Measurements from ENCODE around the gene ZNF799. TPM values are rescaled to one million over a fixed set of nuclear protein-coding genes. Genes with fewer than 3 reads are reported as not detected.
A peak's percentile ranks its signal among the peaks of the same experiment; 100 is the strongest.
"Not testable (repeated sequence)": the region's sequence is repeated elsewhere in the genome, so short reads cannot be mapped to it uniquely, and the experiment has no call there.

Gene ZNF799
- total RNA-seq (1 to 10 TPM; 5.3 to 7.6 TPM), polyA plus RNA-seq (1 to 10 TPM; 2.4 to 3.9 TPM)
- long read RNA-seq, donor 1, transcript ZNF799-202 (4 exons, 2,583 nt), result major isoform, 8 of 11 reads
- long read RNA-seq, donor 1, partial matches to known transcripts, result 0 of 11 reads
- long read RNA-seq, donor 1, other reads (novel, unspliced or antisense), result 0 of 11 reads
- long read RNA-seq, donor 2, partial matches to known transcripts, result 0 of 3 reads
- long read RNA-seq, donor 2, other reads (novel, unspliced or antisense), result 0 of 3 reads

DNA sequence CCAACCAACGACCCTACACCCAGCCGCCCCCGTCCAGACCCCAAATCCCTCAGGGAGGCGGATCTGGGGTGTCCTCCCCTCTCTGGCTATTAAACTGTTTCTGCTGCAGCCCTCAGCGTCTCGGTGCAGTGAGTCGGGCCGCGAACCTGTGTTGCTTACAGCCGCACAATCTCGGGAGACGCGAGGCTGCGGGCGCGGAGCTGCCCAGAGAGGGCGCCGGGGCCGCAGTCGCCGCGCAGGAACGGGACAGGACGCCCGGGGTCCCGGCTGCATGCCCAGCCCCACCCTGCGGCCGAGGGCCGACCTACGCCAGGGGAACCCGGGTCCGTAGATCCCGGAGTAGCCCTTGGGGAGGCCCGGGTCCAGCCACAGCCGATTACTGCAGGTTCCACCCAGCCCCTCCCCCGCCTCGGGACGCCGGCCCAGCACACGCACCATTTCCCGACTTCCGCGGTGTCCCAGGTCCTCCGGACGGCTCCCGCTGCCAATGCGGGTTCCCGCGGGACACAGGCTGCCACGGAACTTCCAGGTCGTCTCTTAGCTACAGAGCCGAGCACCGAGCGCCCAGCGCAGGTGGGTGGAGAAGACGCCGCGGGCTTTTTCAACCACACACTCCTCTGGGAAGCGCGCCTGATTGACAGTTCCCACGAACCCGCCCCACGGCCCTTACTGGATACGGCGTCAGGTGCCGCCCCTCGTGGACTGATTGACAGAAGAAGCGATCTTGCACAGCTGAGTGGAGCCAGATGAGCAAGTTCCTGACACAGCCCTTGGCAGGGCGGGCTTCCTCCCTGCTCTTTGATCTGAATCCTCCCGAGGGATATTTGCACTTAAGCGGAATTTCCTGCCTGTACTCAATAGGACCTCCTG lies at the start of gene ZNF799:
Gene ZNF799, minus strand, starts transcription at position 639 of the 870 bp plus-strand sequence. Its CDS starts 201 bp downstream, at position 438.
- Histone ChIP-seq H3K27ac (ENCODE audit: low read depth in 1 of 2, low read length in 2 of 2) (peak within 1 kb of the TSS in 1 of 2 donors; percentile 79), H3K9me3 (ENCODE audit: control insufficient read depth, low read length) (no peaks in the 10 kb centered on the region), H3K36me3 (ENCODE audit: control insufficient read depth in 1 of 2, insufficient read depth in 2 of 2, low read length in 1 of 2) (no peaks in the 10 kb centered on the region), H3K27me3 (ENCODE audit: control insufficient read depth in 1 of 2, insufficient read depth in 2 of 2, low read length in 1 of 2) (no peaks in the 10 kb centered on the region), H3K4me1 (ENCODE audit: control insufficient read depth in 1 of 2, insufficient read depth in 2 of 2, low read length in 2 of 2) (peaks cover 0 to 4% of the 10 kb centered on the region in 2 donors), H3K4me3 (ENCODE audit: low read length in 2 of 2) (peak within 1 kb of the TSS; percentile 72 to 84)
- ATAC-seq (ENCODE audit: low FRiP score) (peak; percentile 99), DNase-seq (peak; percentile 98)
- intact Hi-C loops (cut with DNase I), result no loop called here
- WGBS, 2 donors, result 0 to 1% methylated on average over 55 to 71 of the region's 71 CpGs

DNA sequence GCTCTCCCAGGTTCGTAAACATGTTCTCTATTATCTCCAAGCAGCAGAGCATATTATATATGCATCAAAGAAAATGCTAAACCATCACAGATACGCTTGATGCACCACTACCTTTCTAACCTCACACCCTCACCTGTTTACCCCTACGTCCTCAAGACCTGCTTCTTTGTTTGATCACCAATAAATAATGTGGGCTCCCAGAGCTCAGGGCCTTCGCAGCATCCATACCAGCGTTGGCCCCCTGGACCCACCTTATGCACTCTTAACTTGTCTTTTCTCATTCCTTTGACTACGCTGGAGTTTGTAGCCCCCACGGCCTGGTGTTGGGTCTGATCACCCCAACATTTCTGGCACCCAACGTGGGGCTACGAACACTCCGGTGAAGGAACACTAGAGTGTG lies 49.8 kb upstream of the ZNF799 start:
- DNase-seq, result no peak
- H3K9me3 ChIP-seq (ENCODE audit: control insufficient read depth, low read length), result peaks cover 10% of the 10 kb centered on the region
- H3K27me3 ChIP-seq (ENCODE audit: control insufficient read depth in 1 of 2, insufficient read depth in 2 of 2, low read length in 1 of 2), result no peaks in the 10 kb centered on the region
- H3K4me3 ChIP-seq (ENCODE audit: low read length in 2 of 2), result no peak overlapping the region
- ATAC-seq (ENCODE audit: low FRiP score), result no peak
- 74 to 75% methylated on average over 10 of the region's 10 CpGs for WGBS, 2 donors
- H3K36me3 ChIP-seq (ENCODE audit: control insufficient read depth in 1 of 2, insufficient read depth in 2 of 2, low read length in 1 of 2), result no peaks in the 10 kb centered on the region
- intact Hi-C loops (cut with DNase I), result no loop called here
- H3K27ac ChIP-seq (ENCODE audit: low read depth in 1 of 2, low read length in 2 of 2), result no peak overlapping the region
- H3K4me1 ChIP-seq (ENCODE audit: control insufficient read depth in 1 of 2, insufficient read depth in 2 of 2, low read length in 2 of 2), result no peaks in the 10 kb centered on the region

GRCh38 chr19:12448808-12449207 lies 47.7 kb upstream of the ZNF799 start:
- Histone ChIP-seq H3K27ac (ENCODE audit: low read depth in 1 of 2, low read length in 2 of 2) (no peak overlapping the region), H3K9me3 (ENCODE audit: control insufficient read depth, low read length) (peaks cover 6% of the 10 kb centered on the region), H3K36me3 (ENCODE audit: control insufficient read depth in 1 of 2, insufficient read depth in 2 of 2, low read length in 1 of 2) (no peaks in the 10 kb centered on the region), H3K4me3 (ENCODE audit: low read length in 2 of 2) (no peak overlapping the region), H3K4me1 (ENCODE audit: control insufficient read depth in 1 of 2, insufficient read depth in 2 of 2, low read length in 2 of 2) (no peaks in the 10 kb centered on the region), H3K27me3 (ENCODE audit: control insufficient read depth in 1 of 2, insufficient read depth in 2 of 2, low read length in 1 of 2) (no peaks in the 10 kb centered on the region)
- no peak for DNase-seq
- no peak for ATAC-seq (ENCODE audit: low FRiP score)
- intact Hi-C loops (cut with DNase I), result no loop called here
- 46 to 48% methylated on average over 2 of the region's 2 CpGs for WGBS, 2 donors

DNA sequence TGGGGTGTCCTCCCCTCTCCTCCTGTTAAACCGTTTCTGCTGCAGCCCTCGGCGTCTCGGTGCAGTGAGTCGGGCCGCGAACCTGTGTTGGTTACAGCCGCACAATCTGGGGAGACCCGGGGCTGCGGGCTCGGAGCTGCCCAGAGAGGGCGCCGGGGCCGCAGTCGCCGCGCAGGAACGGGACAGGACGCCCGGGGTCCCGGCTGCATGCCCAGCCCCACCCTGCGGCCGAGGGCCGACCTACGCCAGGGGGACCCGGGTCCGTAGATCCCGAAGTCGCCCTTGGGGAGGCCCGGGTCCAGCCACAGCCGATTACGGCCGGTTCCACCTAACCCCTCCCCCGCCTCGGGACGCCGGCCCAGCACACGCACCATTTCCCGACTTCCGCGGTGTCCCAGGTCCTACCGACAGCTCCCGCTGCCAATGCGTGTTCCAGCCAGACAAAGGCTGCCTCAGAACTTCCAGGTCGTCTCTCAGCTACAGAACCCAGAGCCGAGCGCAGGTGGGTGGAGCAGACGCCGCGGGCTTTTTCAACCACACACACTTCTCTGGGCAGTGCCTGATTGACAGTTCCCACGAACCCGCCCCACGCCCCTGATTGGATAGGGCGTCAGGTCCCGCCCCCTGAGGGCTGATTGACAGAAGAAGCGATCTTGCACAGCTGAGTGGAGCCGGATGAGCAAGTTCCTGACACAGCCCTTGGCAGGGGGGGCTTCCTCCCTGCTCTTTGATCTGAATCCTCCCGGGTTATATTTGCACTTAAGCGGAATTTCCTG lies 39.7 kb upstream of the ZNF799 start, which contains the start of gene ZNF443:
Gene ZNF443, minus strand, starts transcription at position 481 of the 776 bp plus-strand sequence. Its CDS starts 107 bp downstream, at position 374.
- DNase-seq (peak; percentile 99), ATAC-seq (ENCODE audit: low FRiP score) (peak; percentile 100)
- Histone ChIP-seq H3K36me3 (ENCODE audit: control insufficient read depth in 1 of 2, insufficient read depth in 2 of 2, low read length in 1 of 2) (no peaks in the 10 kb centered on the region), H3K27ac (ENCODE audit: low read depth in 1 of 2, low read length in 2 of 2) (peak within 1 kb of the TSS in 1 of 2 donors; percentile 81), H3K4me3 (ENCODE audit: low read length in 2 of 2) (peak within 1 kb of the TSS; percentile 75 to 97), H3K27me3 (ENCODE audit: control insufficient read depth in 1 of 2, insufficient read depth in 2 of 2, low read length in 1 of 2) (no peaks in the 10 kb centered on the region), H3K9me3 (ENCODE audit: control insufficient read depth, low read length) (no peaks in the 10 kb centered on the region), H3K4me1 (ENCODE audit: control insufficient read depth in 1 of 2, insufficient read depth in 2 of 2, low read length in 2 of 2) (no peaks in the 10 kb centered on the region)
- 0 to 1% methylated on average over 39 to 59 of the region's 59 CpGs for WGBS, 2 donors
- intact Hi-C loops (cut with DNase I), result no loop called here

DNA sequence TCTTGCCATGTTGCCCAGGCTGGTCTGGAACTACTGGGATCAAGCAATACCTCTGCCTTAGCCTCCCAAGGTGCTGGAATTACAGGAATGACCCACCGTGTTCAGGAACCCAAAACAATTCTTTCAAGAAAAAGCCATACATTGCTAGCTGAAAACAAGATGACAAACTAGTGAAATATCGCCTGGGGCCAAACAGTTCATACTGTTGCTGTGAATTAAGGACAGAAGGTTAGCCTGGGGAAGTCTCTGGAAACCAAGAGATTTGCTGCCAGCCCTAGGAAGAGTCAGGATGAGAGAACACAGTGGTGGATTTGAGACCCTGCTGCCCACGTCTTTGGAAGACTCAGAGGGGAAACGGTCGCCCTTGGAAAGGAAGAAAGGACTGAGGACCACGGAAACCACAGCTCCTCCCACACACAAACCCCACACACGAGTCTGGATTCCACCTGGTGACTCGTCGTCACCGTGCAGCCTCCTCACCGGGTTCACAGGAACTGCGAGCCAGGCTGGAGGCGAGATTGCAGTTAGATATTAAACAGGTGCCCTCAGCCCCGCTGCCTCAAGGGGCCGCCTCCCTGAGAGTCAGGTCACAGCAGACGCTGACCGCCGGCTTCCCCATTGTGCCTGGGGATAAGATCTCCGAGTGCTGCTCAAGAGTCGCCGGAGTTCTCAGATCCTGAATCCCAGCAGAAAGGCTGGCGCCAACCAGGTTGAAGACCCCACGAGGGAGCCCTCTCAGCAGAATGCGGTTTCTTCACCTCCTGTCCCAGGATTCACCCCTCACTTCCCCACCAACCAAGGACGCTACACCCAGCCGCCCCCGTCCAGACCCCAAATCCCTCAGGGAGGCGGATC lies 38.8 kb upstream of the ZNF799 start:
- intact Hi-C loops (cut with DNase I); H3K36me3 ChIP-seq (ENCODE audit: control insufficient read depth in 1 of 2, insufficient read depth in 2 of 2, low read length in 1 of 2); H3K4me1 ChIP-seq (ENCODE audit: control insufficient read depth in 1 of 2, insufficient read depth in 2 of 2, low read length in 2 of 2); H3K27me3 ChIP-seq (ENCODE audit: control insufficient read depth in 1 of 2, insufficient read depth in 2 of 2, low read length in 1 of 2); H3K9me3 ChIP-seq (ENCODE audit: control insufficient read depth, low read length): not testable (repeated sequence)
- WGBS, 2 donors, result 2 to 3% methylated on average over 19 to 24 of the region's 28 CpGs
- H3K4me3 ChIP-seq (ENCODE audit: low read length in 2 of 2), result peak overlapping the region; percentile 75 to 97
- DNase-seq (peak in 1 of 2 donors; percentile 48), ATAC-seq (ENCODE audit: low FRiP score) (peak; percentile 13)
- peak overlapping the region in 1 of 2 donors; percentile 61 for H3K27ac ChIP-seq (ENCODE audit: low read depth in 1 of 2, low read length in 2 of 2)

DNA sequence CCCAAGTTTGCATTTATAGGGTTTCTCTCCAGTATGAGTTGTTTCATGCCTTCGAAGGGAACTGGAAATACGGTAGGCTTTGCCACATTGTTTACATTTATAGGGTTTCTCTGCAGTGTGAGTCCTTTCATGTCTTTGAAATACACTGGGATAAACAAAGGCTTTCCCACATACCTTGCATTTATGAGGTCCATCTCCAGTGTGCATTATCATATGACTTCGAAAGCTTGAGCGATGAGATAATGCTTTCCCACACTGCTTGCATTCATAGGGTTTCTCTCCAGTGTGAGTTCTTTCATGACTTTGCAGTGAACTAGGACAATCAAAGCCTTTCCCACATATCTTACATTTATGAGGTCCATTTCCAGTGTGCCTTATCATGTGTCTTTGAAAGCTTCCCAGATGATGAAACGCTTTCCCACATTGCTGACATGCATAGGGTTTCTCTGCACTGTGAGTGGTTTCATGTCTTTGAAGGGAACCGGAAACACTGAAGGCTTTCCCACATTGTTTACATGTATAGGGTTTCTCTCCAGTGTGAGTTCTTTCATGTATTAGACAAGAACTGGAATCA lies 29.7 kb upstream of the ZNF799 start:
- H3K4me1 ChIP-seq (ENCODE audit: control insufficient read depth in 1 of 2, insufficient read depth in 2 of 2, low read length in 2 of 2); H3K27ac ChIP-seq (ENCODE audit: low read depth in 1 of 2, low read length in 2 of 2); H3K9me3 ChIP-seq (ENCODE audit: control insufficient read depth, low read length); DNase-seq; H3K36me3 ChIP-seq (ENCODE audit: control insufficient read depth in 1 of 2, insufficient read depth in 2 of 2, low read length in 1 of 2); H3K27me3 ChIP-seq (ENCODE audit: control insufficient read depth in 1 of 2, insufficient read depth in 2 of 2, low read length in 1 of 2); ATAC-seq (ENCODE audit: low FRiP score); intact Hi-C loops (cut with DNase I); H3K4me3 ChIP-seq (ENCODE audit: low read length in 2 of 2): not testable (repeated sequence)
- 95 to 96% methylated on average over 6 of the region's 6 CpGs for WGBS, 2 donors

DNA sequence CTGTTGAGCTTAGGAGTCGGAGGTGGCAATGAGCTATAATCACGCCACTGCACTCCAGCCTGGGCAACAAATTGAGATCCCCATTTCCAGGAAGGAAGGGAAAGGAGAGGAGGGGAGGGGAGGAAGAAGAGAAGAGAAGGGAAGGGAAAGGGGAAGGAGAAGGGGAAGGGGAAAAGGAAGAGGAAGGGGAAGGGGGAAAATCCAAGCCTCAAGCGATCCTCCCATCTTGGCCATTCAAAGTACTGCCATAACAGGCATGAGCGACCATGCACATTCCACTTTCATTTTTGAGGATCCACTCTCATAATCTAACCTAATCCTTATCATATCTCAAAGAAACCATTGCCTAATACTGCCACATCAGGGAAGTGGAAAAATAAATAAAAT lies 24.8 kb upstream of the ZNF799 start:
- no peak for ATAC-seq (ENCODE audit: low FRiP score)

More for the DNA sequence above, 24.8 kb upstream of the ZNF799 start:
- 96 to 97% methylated on average over 4 of the region's 4 CpGs for WGBS, 2 donors
- Histone ChIP-seq H3K9me3 (ENCODE audit: control insufficient read depth, low read length) (no peaks in the 10 kb centered on the region), H3K27me3 (ENCODE audit: control insufficient read depth in 1 of 2, insufficient read depth in 2 of 2, low read length in 1 of 2) (no peaks in the 10 kb centered on the region), H3K27ac (ENCODE audit: low read depth in 1 of 2, low read length in 2 of 2) (no peak overlapping the region), H3K36me3 (ENCODE audit: control insufficient read depth in 1 of 2, insufficient read depth in 2 of 2, low read length in 1 of 2) (peaks cover 0 to 1% of the 10 kb centered on the region in 2 donors), H3K4me3 (ENCODE audit: low read length in 2 of 2) (no peak overlapping the region), H3K4me1 (ENCODE audit: control insufficient read depth in 1 of 2, insufficient read depth in 2 of 2, low read length in 2 of 2) (no peaks in the 10 kb centered on the region)
- no peak for DNase-seq
- intact Hi-C loops (cut with DNase I), result no loop called here

Data from aorta (tissue), 5 donors.